SU-DHL-6 (cell line): ENCODE results near the gene ANO10.

Experiments
- EZH2phosphoT487 ChIP-seq: fragments of 200-600 bp; sonication (generic), shearing (Covaris generic); conservative IDR thresholded peaks from 2 replicates; pipeline ENCODE4 v1.6.1; 2018; ENCODE audit warnings: mild to moderate bottlenecking, antibody characterized with exemption, low read length, moderate library complexity, mixed read lengths
- TF ChIP-seq, protein P1 (sequence below): fragments of 200-600 bp; sonication (generic); IDR thresholded peaks from one replicate; pipeline ENCODE4 v1.5.1; 2017; ENCODE audit warnings: antibody characterized with exemption, mild to moderate bottlenecking, low read length, moderate library complexity; ENCODE audit not compliant: insufficient read depth, poor library complexity, severe bottlenecking

- TF ChIP-seq, protein P1, sequence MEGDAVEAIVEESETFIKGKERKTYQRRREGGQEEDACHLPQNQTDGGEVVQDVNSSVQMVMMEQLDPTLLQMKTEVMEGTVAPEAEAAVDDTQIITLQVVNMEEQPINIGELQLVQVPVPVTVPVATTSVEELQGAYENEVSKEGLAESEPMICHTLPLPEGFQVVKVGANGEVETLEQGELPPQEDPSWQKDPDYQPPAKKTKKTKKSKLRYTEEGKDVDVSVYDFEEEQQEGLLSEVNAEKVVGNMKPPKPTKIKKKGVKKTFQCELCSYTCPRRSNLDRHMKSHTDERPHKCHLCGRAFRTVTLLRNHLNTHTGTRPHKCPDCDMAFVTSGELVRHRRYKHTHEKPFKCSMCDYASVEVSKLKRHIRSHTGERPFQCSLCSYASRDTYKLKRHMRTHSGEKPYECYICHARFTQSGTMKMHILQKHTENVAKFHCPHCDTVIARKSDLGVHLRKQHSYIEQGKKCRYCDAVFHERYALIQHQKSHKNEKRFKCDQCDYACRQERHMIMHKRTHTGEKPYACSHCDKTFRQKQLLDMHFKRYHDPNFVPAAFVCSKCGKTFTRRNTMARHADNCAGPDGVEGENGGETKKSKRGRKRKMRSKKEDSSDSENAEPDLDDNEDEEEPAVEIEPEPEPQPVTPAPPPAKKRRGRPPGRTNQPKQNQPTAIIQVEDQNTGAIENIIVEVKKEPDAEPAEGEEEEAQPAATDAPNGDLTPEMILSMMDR = no peak
- no peak for TF ChIP-seq EZH2phosphoT487
Measured at GRCh38 chr3:43640681-43641080, 18.9 kb upstream of the ANO10 start.
